Endothelial cell of umbilical vein (primary cell): ENCODE measurements around the gene LIX1. TPM values are rescaled to one million over a fixed set of nuclear protein-coding genes. Genes with fewer than 3 reads are reported as not detected.

ENCODE experiments used
- BruUV-seq: library from RNA; stranded (reverse); fragments of 400-500 nt; replicated peaks from 2 replicates; lab custom pipeline; 2021; lab: Mats Ljungman, UMichigan
- CTCF ChIA-PET: fragments of 300-600, 350-600 bp; sonication (Branson Sonifier 250); formaldehyde crosslinking; loops from one replicate; lab custom pipeline; 2021; ENCODE audit warnings: antibody characterized with exemption, inconsistent platforms; lab: Charles Lee
- POLR2A ChIA-PET: fragments of 300-600, 350-600 bp; sonication (Branson Sonifier 250); formaldehyde crosslinking; loops from one replicate; lab custom pipeline; 2021; ENCODE audit warnings: antibody characterized with exemption, inconsistent platforms; lab: Charles Lee
- DNase-seq: peaks from one replicate; pipeline ENCODE4 v3.0.0-alpha.2; 2011; ENCODE audit warnings: low read depth, low spot score
- FAIRE-seq: peaks from 2 replicates; lab custom pipeline; 2011; peaks lifted over from hg19 to GRCh38; lab: Jason Lieb, UNC
- H2AFZ ChIP-seq: 2 replicates; pipeline ENCODE4 v1.6.0; 2012; ENCODE audit warnings: low read depth, low read length, control low read depth, inconsistent platforms
- H3K27ac ChIP-seq: 2 replicates; pipeline ENCODE4 v1.5.1; 2011; ENCODE audit warnings: low read depth, mild to moderate bottlenecking, control low read depth, low read length, moderate library complexity; ENCODE audit not compliant: insufficient read depth
- H3K27me3 ChIP-seq, 2 experiments: 2 replicates each; pipeline versions ENCODE4 v1.6.0 to v1.6.1; 2011; ENCODE audit warnings: low read length in 2 of 2, mixed read lengths in 1 of 2; ENCODE audit not compliant: control insufficient read depth in 2 of 2, insufficient read depth in 2 of 2
- H3K36me3 ChIP-seq, 2 experiments: 2 replicates in 1 of 2; 3 replicates in 1 of 2; pipeline ENCODE4 v1.5.1; 2011; ENCODE audit warnings: low read length in 2 of 2, mild to moderate bottlenecking in 1 of 2, moderate library complexity in 1 of 2; ENCODE audit not compliant: control insufficient read depth in 2 of 2, insufficient read depth in 2 of 2; ENCODE audit errors: extremely low read depth in 1 of 2
- H3K4me1 ChIP-seq: 3 replicates; pipeline ENCODE4 v1.5.1; 2011; ENCODE audit warnings: mild to moderate bottlenecking, low read length; ENCODE audit not compliant: control insufficient read depth, insufficient read depth; ENCODE audit errors: extremely low read depth
- H3K4me2 ChIP-seq: 2 replicates; pipeline ENCODE4 v1.6.1; 2011; ENCODE audit warnings: low read length, control low read depth, mixed read lengths; ENCODE audit not compliant: insufficient read depth
- H3K4me3 ChIP-seq, 3 experiments: fragments of 200-600 bp in 1 of 3; sonication (generic), shearing (Covaris generic) in 1 of 3; replicated peaks in 1 of 3; 2 replicates each; pipeline ENCODE4 v1.5.1; 2011 to 2016; ENCODE audit warnings: control low read depth in 3 of 3, low read length in 3 of 3, mild to moderate bottlenecking in 2 of 3, inconsistent platforms in 1 of 3, low read depth in 1 of 3, moderate library complexity in 1 of 3; ENCODE audit not compliant: insufficient read depth in 1 of 3
- H3K79me2 ChIP-seq: 2 replicates; pipeline ENCODE4 v1.6.0; 2012; ENCODE audit warnings: low read length, inconsistent platforms; ENCODE audit not compliant: control insufficient read depth, insufficient read depth
- H3K9ac ChIP-seq: replicated peaks from 2 replicates; pipeline ENCODE3; 2011; ENCODE audit warnings: low read length, control low read depth; ENCODE audit not compliant: insufficient read depth; ENCODE audit errors: extremely low read depth
- H3K9me1 ChIP-seq: replicated peaks from 3 replicates; pipeline ENCODE4 v1.6.0; 2011; ENCODE audit warnings: mild to moderate bottlenecking, low read length; ENCODE audit not compliant: control insufficient read depth, insufficient read depth; ENCODE audit errors: extremely low read depth
- H3K9me3 ChIP-seq: replicated peaks from 2 replicates; pipeline ENCODE4 v1.5.1; 2012; ENCODE audit warnings: low read length, inconsistent platforms; ENCODE audit not compliant: control insufficient read depth, insufficient read depth
- H4K20me1 ChIP-seq: replicated peaks from 2 replicates; pipeline ENCODE3; 2011; ENCODE audit warnings: mild to moderate bottlenecking, low read length; ENCODE audit not compliant: control insufficient read depth, insufficient read depth; ENCODE audit errors: extremely low read depth
- CTCF ChIP-seq, 2 donors: IDR thresholded peaks; 1 replicate in 1 of 2; 2 replicates in 1 of 2; pipeline ENCODE4 v1.5.1; 2011; ENCODE audit warnings: low read length in 2 of 2, mild to moderate bottlenecking in 2 of 2, moderate library complexity in 2 of 2, control low read depth in 1 of 2, inconsistent platforms in 1 of 2, low read depth in 1 of 2; ENCODE audit not compliant: insufficient read depth in 1 of 2; ENCODE audit errors: extremely low read depth in 1 of 2
- EZH2 ChIP-seq: IDR thresholded peaks from 2 replicates; pipeline ENCODE4 v1.6.1; 2012; ENCODE audit warnings: borderline replicate concordance, low read depth, mild to moderate bottlenecking, moderate library complexity, low read length, inconsistent platforms; ENCODE audit not compliant: severe bottlenecking
- FOS ChIP-seq: IDR thresholded peaks from 2 replicates; pipeline ENCODE4 v1.6.1; 2011; ENCODE audit warnings: mild to moderate bottlenecking, low read length, moderate library complexity, borderline replicate concordance; ENCODE audit not compliant: insufficient read depth
- GATA2 ChIP-seq: IDR thresholded peaks from 2 replicates; pipeline ENCODE4 v1.7.0; 2011; ENCODE audit warnings: low read depth, mild to moderate bottlenecking, moderate library complexity, mixed read lengths, low read length; ENCODE audit not compliant: insufficient read length, insufficient read depth
- JUN ChIP-seq: IDR thresholded peaks from 2 replicates; pipeline ENCODE4 v1.6.1; 2011; ENCODE audit warnings: borderline replicate concordance, low read depth; ENCODE audit not compliant: insufficient read length, insufficient read depth
- MYC ChIP-seq: IDR thresholded peaks from one replicate; pipeline ENCODE4 v1.6.1; 2011; ENCODE audit warnings: mild to moderate bottlenecking, low read depth, low read length
- POLR2A ChIP-seq: IDR thresholded peaks from 2 replicates; pipeline ENCODE4 v1.6.1; 2012; ENCODE audit warnings: low read depth, mild to moderate bottlenecking, control low read depth, low read length
- POLR2AphosphoS5 ChIP-seq: IDR thresholded peaks from 2 replicates; pipeline ENCODE4 v1.6.1; 2012; ENCODE audit warnings: low read depth, mild to moderate bottlenecking, control low read depth, low read length, moderate library complexity; ENCODE audit not compliant: insufficient read depth
- dilution Hi-C: fragments of 300-500 bp; cut with MboI; formaldehyde crosslinking; loops from one replicate; pipeline ENCODE4 v1.15.0; 2019; ENCODE audit warnings: low sequenced_read_pairs; ENCODE audit not compliant: extremely low pct_ligation_motif_present
- intact Hi-C: fragments of 100-400 bp; cut with micrococcal nuclease; formaldehyde crosslinking; loops from one replicate; pipeline ENCODE4 v1.10.0; 2022
- polyA plus RNA-seq, 4 experiments: library from polyadenylated mRNA; depleted of rRNA in 3 of 4; stranded (reverse) in 3 of 4; unstranded in 1 of 4; fragments of >200 nt; gene quantifications; 2 replicates each; pipeline versions ENCODE4 v1.2.1 to v1.2.3, GENCODE V29; 2011 to 2012; ENCODE audit warnings: missing spikeins in 1 of 4
- total RNA-seq: library from RNA; stranded (reverse); gene quantifications from 2 replicates; pipeline ENCODE4 v1.2.3, GENCODE V29; 2021
- TF ChIP-seq, protein P1 (sequence below): IDR thresholded peaks from 2 replicates; pipeline ENCODE4 v1.6.1; 2011; ENCODE audit not compliant: insufficient read depth, insufficient read length

Gene LIX1
- total and polyA plus RNA-seq, 2 donors (not counting 3 experiments of a cell fraction or from before 2014, with no cell fraction given) = not detected

- DNase-seq = no peak
- POLR2A ChIA-PET = no interaction called here
- Histone ChIP-seq H3K4me1 (no peaks in the 10 kb centered on the region), H3K9me3 (no peaks in the 10 kb centered on the region), H2AFZ (no peak overlapping the region), H3K9ac (no peak overlapping the region), H4K20me1 (no peaks in the 10 kb centered on the region), H3K27me3 (peaks cover 16 to 17% of the 10 kb centered on the region in 2 experiments), H3K4me3 (no peak overlapping the region), H3K4me2 (no peak overlapping the region), H3K36me3 (no peaks in the 10 kb centered on the region), H3K9me1 (no peaks in the 10 kb centered on the region), H3K79me2 (no peaks in the 10 kb centered on the region), H3K27ac (no peak overlapping the region)
- TF ChIP-seq CTCF (IDR thresholded peaks at IDR 0.05; ENCODE audit: extremely low read depth in 1 of 2, insufficient read depth in 1 of 2, low read depth in 1 of 2, low read length in 2 of 2) = no peak
- no peak for FAIRE-seq
- dilution Hi-C loops = no loop called here
- CTCF ChIA-PET = interaction anchor here (0.9 to 1.2 kb wide), 3 partner anchors 17 to 402 kb away, joined by 3 to 5 read pairs (median 3); no protein-coding TSS in a partner anchor
- intact Hi-C loops = no loop called here
- BruUV-seq = no TSS peak
These were observed 53.1 kb downstream of the LIX1 start for GRCh38 chr5:97089149-97089801.

DNA sequence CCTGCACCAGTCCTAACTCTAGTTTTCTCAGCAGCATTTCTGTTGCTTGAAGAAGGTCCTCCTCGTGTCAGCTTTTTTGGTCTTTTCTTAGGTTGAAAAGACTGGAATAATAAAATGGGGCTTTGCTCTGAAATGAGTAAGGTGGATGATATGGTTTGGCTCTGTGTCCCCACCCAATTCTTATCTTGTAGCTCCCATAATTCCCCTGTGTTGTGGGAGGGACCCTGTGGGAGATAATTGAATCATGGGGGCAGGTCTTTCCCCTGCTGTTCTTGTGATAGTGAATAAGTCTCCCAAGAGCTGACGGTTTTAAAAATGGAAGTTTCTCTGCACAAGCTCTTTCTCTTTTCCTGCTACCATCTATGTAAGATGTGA, 53.6 kb downstream of the LIX1 start:
- ChIA-PET CTCF (interaction anchor here (0.9 to 1.2 kb wide), 3 partner anchors 17 to 402 kb away, joined by 3 to 5 read pairs (median 3); no protein-coding TSS in a partner anchor), POLR2A (no interaction called here)
- no peak overlapping the region for H3K4me2 ChIP-seq
- no peak for FAIRE-seq
- no peaks in the 10 kb centered on the region for H3K79me2 ChIP-seq
- H3K27me3 ChIP-seq = peaks cover 16 to 17% of the 10 kb centered on the region in 2 experiments
- H3K9ac ChIP-seq = no peak overlapping the region
- H3K4me1 ChIP-seq = no peaks in the 10 kb centered on the region
- H3K9me1 ChIP-seq = no peaks in the 10 kb centered on the region
- dilution Hi-C loops = no loop called here
- H2AFZ ChIP-seq = no peak overlapping the region
- H4K20me1 ChIP-seq = no peaks in the 10 kb centered on the region
- no peak overlapping the region for H3K4me3 ChIP-seq
- intact Hi-C loops = no loop called here
- DNase-seq = no peak
- no TSS peak for BruUV-seq
- TF ChIP-seq, protein P1, sequence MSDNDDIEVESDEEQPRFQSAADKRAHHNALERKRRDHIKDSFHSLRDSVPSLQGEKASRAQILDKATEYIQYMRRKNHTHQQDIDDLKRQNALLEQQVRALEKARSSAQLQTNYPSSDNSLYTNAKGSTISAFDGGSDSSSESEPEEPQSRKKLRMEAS = no peak
- TF ChIP-seq CTCF (IDR thresholded peaks at IDR 0.05; ENCODE audit: extremely low read depth in 1 of 2, insufficient read depth in 1 of 2, low read depth in 1 of 2, low read length in 2 of 2) (no peak), POLR2A (no peak), FOS (no peak), EZH2 (no peak), POLR2AphosphoS5 (no peak), GATA2 (no peak), MYC (no peak), JUN (no peak)
- no peak overlapping the region for H3K27ac ChIP-seq
- H3K36me3 ChIP-seq = no peaks in the 10 kb centered on the region
- H3K9me3 ChIP-seq = no peaks in the 10 kb centered on the region
